ENCODE data around the gene VWA5B2. TPM values are rescaled to one million over a fixed set of nuclear protein-coding genes. Genes with fewer than 3 reads are reported as not detected.

The VWA5B2 gene
- total and polyA plus RNA-seq, 2 of the 13 experiments (the other 11 are each of a cell fraction or from before 2014, with no cell fraction given) = 0.03 to 0.04 TPM

DNA sequence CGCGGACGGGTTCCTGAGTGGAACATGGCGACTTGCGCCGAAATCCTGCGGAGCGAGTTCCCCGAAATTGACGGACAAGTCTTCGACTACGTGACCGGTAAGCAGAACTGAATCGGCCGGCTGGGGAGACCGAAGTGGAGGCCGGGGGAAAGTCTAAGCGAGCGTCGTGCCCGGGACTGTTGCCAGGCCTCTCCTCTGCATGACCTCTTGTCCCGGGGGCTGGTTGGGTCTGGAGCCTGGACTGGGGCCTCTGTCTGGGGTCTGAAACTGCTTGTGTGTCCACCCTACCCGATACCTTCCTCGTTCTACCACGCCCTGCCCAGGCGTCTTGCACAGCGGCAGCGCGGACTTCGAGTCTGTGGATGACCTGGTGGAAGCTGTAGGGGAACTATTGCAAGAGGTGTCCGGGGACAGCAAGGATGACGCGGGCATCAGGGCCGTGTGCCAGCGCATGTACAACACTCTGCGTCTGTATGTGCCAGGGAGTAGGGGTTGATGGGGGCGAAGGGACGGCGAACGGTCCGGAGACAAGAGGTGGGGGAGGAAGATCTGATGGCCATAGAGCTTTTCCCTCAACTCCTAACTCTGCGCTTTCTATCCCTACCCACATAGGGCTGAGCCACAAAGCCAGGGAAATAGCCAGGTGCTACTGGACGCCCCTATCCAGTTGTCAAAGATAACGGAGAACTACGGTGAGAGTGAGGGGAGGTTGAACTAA lies 43.0 kb upstream of the VWA5B2 start, which contains the start of gene ABCF3 (continued):
- TF ChIP-seq RELA (CRISPR knock-in tag; IDR thresholded peaks at IDR 0.05) (no peak), ZSCAN25 (CRISPR knock-in tag; IDR thresholded peaks at IDR 0.05) (no peak), MED13 (CRISPR knock-in tag; IDR thresholded peaks at IDR 0.05) (no peak), ZNF530 (CRISPR knock-in tag; IDR thresholded peaks at IDR 0.05; ENCODE audit: low read depth) (no peak), XRCC5 (optimal IDR thresholded peaks at IDR 0.05; ENCODE audit: low read length) (no peak), ZNF709 (CRISPR knock-in tag; IDR thresholded peaks at IDR 0.05) (0 out of 2 replicates have a peak, but pooled peaks have one; percentile 32), SRF (IDR thresholded peaks at IDR 0.05; ENCODE audit: low read depth, low read length) (no peak)
- TF ChIP-seq, protein P1, sequence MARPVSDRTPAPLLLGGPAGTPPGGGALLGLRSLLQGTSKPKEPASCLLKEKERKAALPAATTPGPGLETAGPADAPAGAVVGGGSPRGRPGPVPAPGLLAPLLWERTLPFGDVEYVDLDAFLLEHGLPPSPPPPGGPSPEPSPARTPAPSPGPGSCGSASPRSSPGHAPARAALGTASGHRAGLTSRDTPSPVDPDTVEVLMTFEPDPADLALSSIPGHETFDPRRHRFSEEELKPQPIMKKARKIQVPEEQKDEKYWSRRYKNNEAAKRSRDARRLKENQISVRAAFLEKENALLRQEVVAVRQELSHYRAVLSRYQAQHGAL (CRISPR knock-in tag; IDR thresholded peaks at IDR 0.05; ENCODE audit: not compliant biosample characterization) = no peak
- TF ChIP-seq, protein P2, sequence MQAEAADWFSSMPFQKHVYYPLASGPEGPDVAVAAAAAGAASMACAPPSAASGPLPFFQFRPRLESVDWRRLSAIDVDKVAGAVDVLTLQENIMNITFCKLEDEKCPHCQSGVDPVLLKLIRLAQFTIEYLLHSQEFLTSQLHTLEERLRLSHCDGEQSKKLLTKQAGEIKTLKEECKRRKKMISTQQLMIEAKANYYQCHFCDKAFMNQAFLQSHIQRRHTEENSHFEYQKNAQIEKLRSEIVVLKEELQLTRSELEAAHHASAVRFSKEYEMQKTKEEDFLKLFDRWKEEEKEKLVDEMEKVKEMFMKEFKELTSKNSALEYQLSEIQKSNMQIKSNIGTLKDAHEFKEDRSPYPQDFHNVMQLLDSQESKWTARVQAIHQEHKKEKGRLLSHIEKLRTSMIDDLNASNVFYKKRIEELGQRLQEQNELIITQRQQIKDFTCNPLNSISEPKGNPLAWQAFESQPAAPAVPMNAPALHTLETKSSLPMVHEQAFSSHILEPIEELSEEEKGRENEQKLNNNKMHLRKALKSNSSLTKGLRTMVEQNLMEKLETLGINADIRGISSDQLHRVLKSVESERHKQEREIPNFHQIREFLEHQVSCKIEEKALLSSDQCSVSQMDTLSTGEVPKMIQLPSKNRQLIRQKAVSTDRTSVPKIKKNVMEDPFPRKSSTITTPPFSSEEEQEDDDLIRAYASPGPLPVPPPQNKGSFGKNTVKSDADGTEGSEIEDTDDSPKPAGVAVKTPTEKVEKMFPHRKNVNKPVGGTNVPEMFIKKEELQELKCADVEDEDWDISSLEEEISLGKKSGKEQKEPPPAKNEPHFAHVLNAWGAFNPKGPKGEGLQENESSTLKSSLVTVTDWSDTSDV (CRISPR knock-in tag; IDR thresholded peaks at IDR 0.05) = no peak
- TF ChIP-seq, protein P3, sequence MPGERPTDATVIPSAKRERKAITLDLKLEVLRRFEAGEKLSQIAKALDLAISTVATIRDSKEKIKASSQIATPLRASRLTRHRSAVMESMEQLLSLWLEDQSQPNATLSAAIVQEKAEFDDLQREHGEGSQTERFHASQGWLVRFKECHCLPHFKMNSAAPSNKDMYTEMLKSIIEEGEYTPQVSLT (CRISPR knock-in tag; IDR thresholded peaks at IDR 0.05; ENCODE audit: borderline replicate concordance, low read depth) = no peak
- TF ChIP-seq, protein P4, sequence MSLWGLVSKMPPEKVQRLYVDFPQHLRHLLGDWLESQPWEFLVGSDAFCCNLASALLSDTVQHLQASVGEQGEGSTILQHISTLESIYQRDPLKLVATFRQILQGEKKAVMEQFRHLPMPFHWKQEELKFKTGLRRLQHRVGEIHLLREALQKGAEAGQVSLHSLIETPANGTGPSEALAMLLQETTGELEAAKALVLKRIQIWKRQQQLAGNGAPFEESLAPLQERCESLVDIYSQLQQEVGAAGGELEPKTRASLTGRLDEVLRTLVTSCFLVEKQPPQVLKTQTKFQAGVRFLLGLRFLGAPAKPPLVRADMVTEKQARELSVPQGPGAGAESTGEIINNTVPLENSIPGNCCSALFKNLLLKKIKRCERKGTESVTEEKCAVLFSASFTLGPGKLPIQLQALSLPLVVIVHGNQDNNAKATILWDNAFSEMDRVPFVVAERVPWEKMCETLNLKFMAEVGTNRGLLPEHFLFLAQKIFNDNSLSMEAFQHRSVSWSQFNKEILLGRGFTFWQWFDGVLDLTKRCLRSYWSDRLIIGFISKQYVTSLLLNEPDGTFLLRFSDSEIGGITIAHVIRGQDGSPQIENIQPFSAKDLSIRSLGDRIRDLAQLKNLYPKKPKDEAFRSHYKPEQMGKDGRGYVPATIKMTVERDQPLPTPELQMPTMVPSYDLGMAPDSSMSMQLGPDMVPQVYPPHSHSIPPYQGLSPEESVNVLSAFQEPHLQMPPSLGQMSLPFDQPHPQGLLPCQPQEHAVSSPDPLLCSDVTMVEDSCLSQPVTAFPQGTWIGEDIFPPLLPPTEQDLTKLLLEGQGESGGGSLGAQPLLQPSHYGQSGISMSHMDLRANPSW (CRISPR knock-in tag; IDR thresholded peaks at IDR 0.05; ENCODE audit: borderline replicate concordance) = no peak
- TF ChIP-seq, protein P5, sequence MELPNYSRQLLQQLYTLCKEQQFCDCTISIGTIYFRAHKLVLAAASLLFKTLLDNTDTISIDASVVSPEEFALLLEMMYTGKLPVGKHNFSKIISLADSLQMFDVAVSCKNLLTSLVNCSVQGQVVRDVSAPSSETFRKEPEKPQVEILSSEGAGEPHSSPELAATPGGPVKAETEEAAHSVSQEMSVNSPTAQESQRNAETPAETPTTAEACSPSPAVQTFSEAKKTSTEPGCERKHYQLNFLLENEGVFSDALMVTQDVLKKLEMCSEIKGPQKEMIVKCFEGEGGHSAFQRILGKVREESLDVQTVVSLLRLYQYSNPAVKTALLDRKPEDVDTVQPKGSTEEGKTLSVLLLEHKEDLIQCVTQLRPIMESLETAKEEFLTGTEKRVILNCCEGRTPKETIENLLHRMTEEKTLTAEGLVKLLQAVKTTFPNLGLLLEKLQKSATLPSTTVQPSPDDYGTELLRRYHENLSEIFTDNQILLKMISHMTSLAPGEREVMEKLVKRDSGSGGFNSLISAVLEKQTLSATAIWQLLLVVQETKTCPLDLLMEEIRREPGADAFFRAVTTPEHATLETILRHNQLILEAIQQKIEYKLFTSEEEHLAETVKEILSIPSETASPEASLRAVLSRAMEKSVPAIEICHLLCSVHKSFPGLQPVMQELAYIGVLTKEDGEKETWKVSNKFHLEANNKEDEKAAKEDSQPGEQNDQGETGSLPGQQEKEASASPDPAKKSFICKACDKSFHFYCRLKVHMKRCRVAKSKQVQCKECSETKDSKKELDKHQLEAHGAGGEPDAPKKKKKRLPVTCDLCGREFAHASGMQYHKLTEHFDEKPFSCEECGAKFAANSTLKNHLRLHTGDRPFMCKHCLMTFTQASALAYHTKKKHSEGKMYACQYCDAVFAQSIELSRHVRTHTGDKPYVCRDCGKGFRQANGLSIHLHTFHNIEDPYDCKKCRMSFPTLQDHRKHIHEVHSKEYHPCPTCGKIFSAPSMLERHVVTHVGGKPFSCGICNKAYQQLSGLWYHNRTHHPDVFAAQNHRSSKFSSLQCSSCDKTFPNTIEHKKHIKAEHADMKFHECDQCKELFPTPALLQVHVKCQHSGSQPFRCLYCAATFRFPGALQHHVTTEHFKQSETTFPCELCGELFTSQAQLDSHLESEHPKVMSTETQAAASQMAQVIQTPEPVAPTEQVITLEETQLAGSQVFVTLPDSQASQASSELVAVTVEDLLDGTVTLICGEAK (IDR thresholded peaks at IDR 0.05) = no peak
- TF ChIP-seq, protein P5 (CRISPR knock-in tag; IDR thresholded peaks at IDR 0.05) = no peak; the same call in 1 of the 2 replicates

All from HepG2 (cell line).